Right renal cortex interstitium (tissue), 3 donors: Measurements from ENCODE around the gene SKI. TPM values are rescaled to one million over a fixed set of nuclear protein-coding genes. Genes with fewer than 3 reads are reported as not detected.
"Not testable (repeated sequence)": the region's sequence is repeated elsewhere in the genome, so short reads cannot be mapped to it uniquely, and the experiment has no call there.

Experiments
- DNase-seq, 3 donors: peaks; one replicate each; pipeline ENCODE4 v3.0.0-alpha.2; 2013; ENCODE audit warnings: low read depth in 3 of 3, low spot score in 2 of 3
- polyA plus RNA-seq, 3 donors: library from polyadenylated mRNA; unstranded; fragments of 120-200 nt; gene quantifications; one replicate each; pipeline ENCODE4 v1.2.1, GENCODE V29; 2013; ENCODE audit not compliant: insufficient read length in 3 of 3

SKI gene
- polyA plus RNA-seq, 3 donors = 40.8 to 46.7 (median 45.3) TPM

GRCh38 chr1:2288816-2289536 lies 60.9 kb downstream of the SKI start:
- no peak for DNase-seq

GRCh38 chr1:2289607-2290006 lies 61.5 kb downstream of the SKI start:
- no peak for DNase-seq

- DNase-seq = no peak
Measured at GRCh38 chr1:2290171-2290578, 62.1 kb downstream of the SKI start.

GRCh38 chr1:2290595-2291510 lies 62.7 kb downstream of the SKI start:
- DNase-seq = no peak

GRCh38 chr1:2291577-2291976 lies 63.5 kb downstream of the SKI start:
- no peak for DNase-seq

GRCh38 chr1:2292725-2293450 lies 64.8 kb downstream of the SKI start:
- no peak for DNase-seq

- DNase-seq = no peak
Measured at GRCh38 chr1:2294033-2294724, 66.1 kb downstream of the SKI start.

- no peak for DNase-seq
Measured at GRCh38 chr1:2294725-2295078, 66.6 kb downstream of the SKI start.

- no peak for DNase-seq
Measured at GRCh38 chr1:2295526-2295925, 67.4 kb downstream of the SKI start.

- DNase-seq = not testable (repeated sequence)
Measured at GRCh38 chr1:2296211-2296610, 68.1 kb downstream of the SKI start.

- no peak for DNase-seq
Measured at GRCh38 chr1:2296614-2297013, 68.5 kb downstream of the SKI start.

GRCh38 chr1:2297246-2298011 lies 69.3 kb downstream of the SKI start:
- no peak for DNase-seq

GRCh38 chr1:2298685-2299084 lies 70.6 kb downstream of the SKI start:
- no peak for DNase-seq

- no peak for DNase-seq
Measured at GRCh38 chr1:2299131-2299627, 71.1 kb downstream of the SKI start.

- DNase-seq = no peak
Measured at GRCh38 chr1:2300004-2300771, 72.1 kb downstream of the SKI start.

GRCh38 chr1:2300851-2301606 lies 72.9 kb downstream of the SKI start:
- DNase-seq = no peak

- no peak for DNase-seq
Measured at GRCh38 chr1:2301607-2302291, 73.6 kb downstream of the SKI start.
